Measurements from ENCODE around the gene LRRC46.

LRRC46 gene

DNA sequence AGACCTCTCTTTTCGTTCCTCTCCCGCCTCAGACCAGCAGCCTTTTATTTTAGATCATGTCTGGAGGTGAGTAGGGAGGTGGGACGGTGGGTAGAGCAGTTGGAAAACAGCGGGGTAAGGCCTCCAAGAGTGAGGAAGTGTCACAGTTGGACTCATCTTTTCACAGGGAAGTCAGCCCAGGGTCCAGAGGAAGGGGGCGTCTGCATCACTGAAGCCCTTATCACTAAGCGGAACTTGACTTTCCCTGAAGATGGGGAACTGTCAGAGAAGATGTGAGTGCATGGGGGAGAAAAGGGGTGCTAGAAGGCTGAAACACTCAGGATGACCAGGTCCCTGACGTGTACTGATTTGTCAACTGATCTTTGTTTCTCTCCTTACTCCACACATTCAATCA is 461 bp downstream of the LRRC46 start:
- Histone ChIP-seq H3K36me3 (ENCODE audit: insufficient read depth, low read length) (peaks cover 13% of the 10 kb centered on the region; the same call in 1 of the 2 replicates), H3K9me3 (ENCODE audit: control insufficient read depth, insufficient read depth, low read length) (no peaks in the 10 kb centered on the region), H3K9ac (ENCODE audit: low read depth, low read length) (peak overlapping the region; percentile 77; the same call in 1 of the 2 replicates), H3K4me1 (ENCODE audit: insufficient read depth, low read length) (peaks cover 9% of the 10 kb centered on the region)

DNA sequence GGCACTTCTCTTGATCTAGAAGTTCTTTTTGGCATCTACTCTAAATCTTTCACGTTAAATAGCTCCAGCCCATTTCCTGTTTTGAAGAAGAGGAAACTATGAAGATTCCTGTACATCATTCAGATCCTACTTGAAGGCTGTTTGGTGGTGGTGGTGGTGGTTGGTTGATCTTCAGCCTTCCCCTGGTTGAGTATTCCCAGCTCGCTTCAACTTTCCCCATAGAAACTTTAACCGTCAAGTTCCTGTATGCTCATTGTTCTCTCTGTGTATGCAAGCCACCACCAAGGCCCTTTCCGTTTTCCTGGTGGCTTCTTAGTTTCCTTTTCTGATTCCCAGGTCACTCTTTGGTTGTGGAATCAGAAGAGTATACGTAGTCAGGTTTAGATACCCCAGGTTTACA is 3.3 kb downstream of the LRRC46 start:
- no peaks in the 10 kb centered on the region for H3K9me3 ChIP-seq (ENCODE audit: control insufficient read depth, insufficient read depth, low read length)

DNA sequence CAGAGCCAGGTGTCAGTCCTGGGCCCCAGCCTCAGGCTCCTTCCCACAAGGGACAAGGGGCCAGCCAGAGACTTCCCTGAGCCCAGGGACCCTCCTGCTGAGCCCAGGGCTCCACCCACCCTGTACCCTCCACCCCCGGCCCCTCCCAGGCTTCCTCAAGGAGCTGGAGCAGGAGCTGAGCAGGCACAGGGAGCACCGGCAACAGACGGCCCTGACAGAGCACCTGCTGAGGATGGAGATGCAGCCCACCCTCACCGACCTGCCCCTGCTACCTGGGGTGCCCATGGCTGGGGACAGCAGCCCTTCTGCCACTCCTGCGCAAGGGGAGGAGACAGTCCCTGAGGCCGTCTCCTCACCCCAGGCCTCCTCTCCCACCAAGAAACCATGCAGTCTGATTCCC is 5.1 kb downstream of the LRRC46 start:
- H3K9ac ChIP-seq (ENCODE audit: low read depth, low read length): no peak overlapping the region
- H3K4me1 ChIP-seq (ENCODE audit: insufficient read depth, low read length): peaks cover 4% of the 10 kb centered on the region; the same call in 1 of the 2 replicates
- H3K9me3 ChIP-seq (ENCODE audit: control insufficient read depth, insufficient read depth, low read length): no peaks in the 10 kb centered on the region
- H3K36me3 ChIP-seq (ENCODE audit: insufficient read depth, low read length): no peaks in the 10 kb centered on the region

More for the DNA sequence above, 3.3 kb downstream of the LRRC46 start:
- peaks cover 9% of the 10 kb centered on the region for H3K4me1 ChIP-seq (ENCODE audit: insufficient read depth, low read length)
- H3K9ac ChIP-seq (ENCODE audit: low read depth, low read length): no peak overlapping the region
- no peaks in the 10 kb centered on the region for H3K36me3 ChIP-seq (ENCODE audit: insufficient read depth, low read length)

DNA sequence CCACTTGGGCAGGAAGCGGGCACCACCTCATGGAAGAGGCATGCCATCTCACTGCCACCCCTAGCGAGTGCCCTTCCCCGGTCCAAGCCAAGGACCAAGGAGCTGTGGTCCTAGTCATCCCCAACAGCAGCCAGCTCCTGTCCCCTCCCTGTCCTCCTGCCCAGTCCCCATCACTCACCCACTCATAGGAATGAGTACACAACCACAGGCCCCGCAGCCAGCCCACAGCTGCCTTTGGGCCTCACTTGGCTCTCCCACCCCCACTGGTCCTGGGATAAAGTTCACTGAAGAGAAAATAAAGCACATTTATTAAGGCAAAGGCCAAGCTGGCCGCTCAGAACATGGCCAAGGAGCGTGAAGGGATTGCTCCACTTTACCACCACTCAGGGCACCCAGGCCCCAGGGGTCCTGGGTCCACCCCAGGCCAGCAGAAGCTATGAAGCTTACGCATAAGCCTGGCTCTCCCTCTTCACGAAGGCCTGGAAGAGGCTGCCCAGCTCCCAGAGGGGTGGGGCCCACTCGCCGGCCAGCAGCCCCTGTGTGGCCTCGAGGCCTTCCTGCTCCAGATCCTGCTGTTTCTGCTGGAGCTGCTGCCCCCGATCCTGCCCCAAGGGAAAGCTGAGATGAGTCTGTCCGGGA is 6.0 kb downstream of the LRRC46 start:
- H3K9ac ChIP-seq (ENCODE audit: low read depth, low read length): no peak overlapping the region

DNA sequence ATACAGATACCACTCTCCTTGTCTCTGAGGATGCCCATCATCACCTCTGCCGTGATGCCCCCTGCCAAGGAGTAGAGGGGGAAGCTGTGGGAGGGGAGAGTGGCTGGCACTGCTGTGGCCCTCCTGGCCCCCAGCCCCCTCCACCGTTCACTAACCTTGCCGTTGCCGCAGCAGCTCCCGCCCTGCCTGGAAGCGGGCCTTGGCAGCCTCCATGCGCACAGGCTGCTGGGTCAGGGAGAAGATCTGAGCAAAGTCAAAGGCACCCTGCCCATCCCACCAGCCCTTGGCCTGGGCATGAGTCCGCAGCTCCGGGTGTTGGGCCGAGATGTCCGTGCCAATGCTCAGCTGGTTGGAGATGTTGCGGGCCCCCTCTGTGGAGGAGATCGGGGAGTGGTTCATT is 7.2 kb downstream of the LRRC46 start:
- Histone ChIP-seq H3K9me3 (ENCODE audit: control insufficient read depth, insufficient read depth, low read length) (no peaks in the 10 kb centered on the region), H3K9ac (ENCODE audit: low read depth, low read length) (no peak overlapping the region), H3K4me1 (ENCODE audit: insufficient read depth, low read length) (peaks cover 2% of the 10 kb centered on the region; the same call in 1 of the 2 replicates), H3K36me3 (ENCODE audit: insufficient read depth, low read length) (no peaks in the 10 kb centered on the region)

More for the DNA sequence above, 6.0 kb downstream of the LRRC46 start:
- Histone ChIP-seq H3K36me3 (ENCODE audit: insufficient read depth, low read length) (no peaks in the 10 kb centered on the region), H3K9me3 (ENCODE audit: control insufficient read depth, insufficient read depth, low read length) (no peaks in the 10 kb centered on the region), H3K4me1 (ENCODE audit: insufficient read depth, low read length) (no peaks in the 10 kb centered on the region; the same call in 1 of the 2 replicates)

DNA sequence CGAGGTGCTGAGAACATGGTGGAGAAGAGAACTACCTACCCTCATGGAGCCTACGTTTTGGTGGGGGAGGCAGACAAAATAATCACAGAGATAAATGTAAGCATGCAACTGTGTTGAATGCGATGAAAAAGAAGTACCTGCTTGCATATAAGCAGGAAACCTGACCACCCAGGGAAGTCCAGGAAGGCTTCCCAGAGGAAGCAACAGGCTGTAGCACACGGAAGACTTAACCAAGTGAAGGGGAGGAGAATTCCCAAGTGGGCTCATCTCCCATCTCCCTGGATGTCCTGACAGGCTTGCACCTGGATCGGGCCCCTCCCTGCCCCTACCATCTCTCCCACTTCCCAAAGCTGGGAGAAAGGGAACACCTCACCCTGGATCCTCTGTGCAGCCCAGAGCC is 7.6 kb downstream of the LRRC46 start:
- peaks cover 2% of the 10 kb centered on the region; the same call in 1 of the 2 replicates for H3K4me1 ChIP-seq (ENCODE audit: insufficient read depth, low read length)
- no peaks in the 10 kb centered on the region for H3K36me3 ChIP-seq (ENCODE audit: insufficient read depth, low read length)
- H3K9ac ChIP-seq (ENCODE audit: low read depth, low read length): no peak overlapping the region
- no peaks in the 10 kb centered on the region for H3K9me3 ChIP-seq (ENCODE audit: control insufficient read depth, insufficient read depth, low read length)

DNA sequence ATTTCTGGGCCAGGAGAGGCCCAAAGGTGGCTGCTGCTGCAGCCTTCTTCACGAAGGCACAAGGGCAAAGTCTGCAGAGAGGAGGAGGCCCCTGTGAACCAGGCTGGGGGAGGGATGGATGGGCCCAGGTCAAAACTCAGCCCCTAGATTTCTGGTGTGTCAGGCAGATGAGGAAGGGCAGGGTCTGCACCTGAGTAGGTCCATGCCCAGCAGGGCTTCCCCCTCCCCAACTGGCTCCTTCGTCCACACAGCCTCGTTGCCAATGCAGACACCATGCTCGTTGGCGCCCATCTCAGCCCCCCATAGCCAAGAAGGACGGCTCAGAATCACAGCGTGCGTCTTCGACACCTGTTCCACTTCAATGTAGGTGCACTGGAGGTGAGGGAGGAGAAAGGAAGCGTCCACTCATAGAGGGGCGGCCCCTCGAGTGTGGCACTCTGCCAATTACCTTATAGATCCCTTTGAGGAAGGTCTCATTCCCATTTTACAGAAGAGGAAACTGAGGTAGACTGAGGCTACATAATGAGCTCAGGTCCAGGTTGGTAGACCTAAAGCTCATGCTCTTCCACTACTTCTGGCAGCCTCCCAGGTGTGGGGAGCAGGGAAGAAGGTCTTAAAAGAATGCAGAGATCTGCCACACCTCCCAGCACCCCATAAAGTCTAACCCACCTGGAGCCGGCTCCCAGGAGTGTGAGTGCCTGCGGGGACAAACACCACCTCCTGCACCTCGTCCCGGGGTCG is 8.7 kb downstream of the LRRC46 start:
- Histone ChIP-seq H3K9ac (ENCODE audit: low read depth, low read length) (peak overlapping the region; percentile 85), H3K9me3 (ENCODE audit: control insufficient read depth, insufficient read depth, low read length) (no peaks in the 10 kb centered on the region), H3K36me3 (ENCODE audit: insufficient read depth, low read length) (no peaks in the 10 kb centered on the region), H3K4me1 (ENCODE audit: insufficient read depth, low read length) (peaks cover 8% of the 10 kb centered on the region; the same call in 1 of the 2 replicates)

- H3K36me3 ChIP-seq (ENCODE audit: insufficient read depth, low read length): no peaks in the 10 kb centered on the region
- peaks cover 16% of the 10 kb centered on the region; the same call in 1 of the 2 replicates for H3K4me1 ChIP-seq (ENCODE audit: insufficient read depth, low read length)
- H3K9me3 ChIP-seq (ENCODE audit: control insufficient read depth, insufficient read depth, low read length): no peaks in the 10 kb centered on the region
- H3K9ac ChIP-seq (ENCODE audit: low read depth, low read length): peak within 1 kb of the TSS; percentile 85
Measured at GRCh38 chr17:47840742-47841487, 9.4 kb downstream of the LRRC46 start, which contains the start of gene SCRN2. Gene SCRN2, minus strand, starts transcription at chr17:47841273. Its CDS starts 430 bp downstream, at chr17:47840843.

DNA sequence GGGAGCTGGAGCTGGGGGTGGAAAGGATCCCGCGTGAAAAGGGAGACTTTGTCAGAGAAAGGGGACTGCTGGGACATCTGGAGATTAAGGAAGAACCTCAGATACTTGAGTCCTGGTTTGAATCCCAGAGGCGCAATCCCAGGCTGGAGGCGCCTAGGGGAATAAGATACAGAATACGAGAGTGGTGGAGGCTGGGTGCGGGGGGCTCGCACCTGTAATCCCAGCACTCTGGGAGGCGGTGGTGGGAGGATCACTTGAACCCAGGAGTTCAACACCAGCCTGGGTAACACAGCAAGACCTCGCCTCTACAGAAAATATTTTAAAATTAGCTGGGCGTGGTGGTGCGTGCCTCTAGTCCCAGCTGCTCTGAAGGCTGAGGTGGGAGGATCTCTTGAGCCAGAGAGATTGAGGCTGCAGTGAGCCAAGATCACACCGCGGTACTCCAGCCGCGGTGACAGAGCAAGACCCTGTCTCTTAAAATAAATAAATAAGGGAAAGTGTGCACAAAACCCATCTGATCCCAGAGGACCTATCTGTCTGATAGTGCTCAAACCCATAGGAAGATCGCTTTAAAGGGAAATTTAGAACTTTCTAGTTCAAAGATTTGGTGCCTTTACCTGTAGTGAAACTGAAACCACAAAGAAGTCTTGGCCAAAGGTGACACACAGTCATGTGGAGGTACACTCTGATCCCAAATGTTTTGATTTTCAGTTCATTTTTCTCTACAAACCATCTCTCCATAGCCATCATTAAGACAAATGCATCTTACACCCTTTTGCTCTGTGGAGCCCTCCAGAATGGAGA is 10.2 kb downstream of the LRRC46 start:
- Histone ChIP-seq H3K4me1 (ENCODE audit: insufficient read depth, low read length) (peaks cover 21% of the 10 kb centered on the region; the same call in 1 of the 2 replicates), H3K36me3 (ENCODE audit: insufficient read depth, low read length) (no peaks in the 10 kb centered on the region), H3K9me3 (ENCODE audit: control insufficient read depth, insufficient read depth, low read length) (no peaks in the 10 kb centered on the region), H3K9ac (ENCODE audit: low read depth, low read length) (0 out of 2 replicates have a peak overlapping the region, but pooled peaks have one; percentile 85)

- Histone ChIP-seq H3K36me3 (ENCODE audit: insufficient read depth, low read length) (no peaks in the 10 kb centered on the region), H3K9ac (ENCODE audit: low read depth, low read length) (no peak overlapping the region), H3K9me3 (ENCODE audit: control insufficient read depth, insufficient read depth, low read length) (no peaks in the 10 kb centered on the region), H3K4me1 (ENCODE audit: insufficient read depth, low read length) (peaks cover 21% of the 10 kb centered on the region; the same call in 1 of the 2 replicates)
Measured at GRCh38 chr17:47843391-47843730, 11.9 kb downstream of the LRRC46 start.

DNA sequence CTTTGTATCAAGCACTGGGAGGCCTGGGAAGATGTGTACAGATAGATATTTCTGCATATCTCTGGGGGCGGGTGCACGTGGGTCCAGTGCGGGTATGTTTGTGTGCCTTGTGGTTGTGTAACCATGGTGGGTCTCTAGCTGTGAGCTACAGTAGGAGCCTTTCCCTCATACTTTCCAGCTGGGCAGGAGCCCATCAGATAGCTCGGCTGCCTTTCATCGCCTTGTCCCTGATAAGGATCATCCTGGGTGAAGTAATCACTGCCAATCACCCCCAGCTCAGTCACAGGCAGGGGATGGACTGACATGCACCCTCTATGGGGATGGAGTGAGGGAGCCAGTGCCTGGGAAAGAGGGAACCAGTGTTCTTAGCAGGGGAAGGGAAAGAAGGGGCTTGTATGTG is 12.8 kb downstream of the LRRC46 start:
- H3K36me3 ChIP-seq (ENCODE audit: insufficient read depth, low read length): no peaks in the 10 kb centered on the region
- no peak overlapping the region for H3K9ac ChIP-seq (ENCODE audit: low read depth, low read length)
- no peaks in the 10 kb centered on the region for H3K9me3 ChIP-seq (ENCODE audit: control insufficient read depth, insufficient read depth, low read length)
- H3K4me1 ChIP-seq (ENCODE audit: insufficient read depth, low read length): peaks cover 21% of the 10 kb centered on the region; the same call in 1 of the 2 replicates

GRCh38 chr17:47844814-47845715 is 13.6 kb downstream of the LRRC46 start:
- Histone ChIP-seq H3K9me3 (ENCODE audit: control insufficient read depth, insufficient read depth, low read length) (no peaks in the 10 kb centered on the region), H3K36me3 (ENCODE audit: insufficient read depth, low read length) (no peaks in the 10 kb centered on the region), H3K4me1 (ENCODE audit: insufficient read depth, low read length) (peaks cover 26% of the 10 kb centered on the region), H3K9ac (ENCODE audit: low read depth, low read length) (no peak overlapping the region)

DNA sequence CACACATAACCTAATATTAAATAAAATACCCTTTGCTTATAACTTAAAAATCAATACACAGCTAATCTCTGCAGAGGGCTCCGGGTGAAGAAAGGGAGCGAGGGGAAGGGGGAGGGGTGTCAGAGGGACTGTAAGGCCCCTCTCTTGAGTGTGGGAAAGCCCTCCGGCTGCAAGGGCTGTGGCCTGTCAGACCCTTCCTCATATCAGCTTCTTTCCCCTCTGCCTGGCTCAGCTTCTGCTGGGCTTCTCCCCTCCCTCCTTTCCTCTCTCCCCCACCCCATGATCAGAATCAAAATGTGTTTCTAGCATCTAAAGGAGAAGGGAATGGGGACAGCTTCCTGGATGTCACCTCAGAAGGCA is 14.2 kb downstream of the LRRC46 start:
- Histone ChIP-seq H3K9ac (ENCODE audit: low read depth, low read length) (no peak overlapping the region), H3K4me1 (ENCODE audit: insufficient read depth, low read length) (peaks cover 29% of the 10 kb centered on the region), H3K9me3 (ENCODE audit: control insufficient read depth, insufficient read depth, low read length) (no peaks in the 10 kb centered on the region), H3K36me3 (ENCODE audit: insufficient read depth, low read length) (no peaks in the 10 kb centered on the region)
